GM21526 (cell line): ENCODE data around the gene IQCE.
"Not testable (repeated sequence)": the region's sequence is repeated elsewhere in the genome, so short reads cannot be mapped to it uniquely, and the experiment has no call there.

ENCODE experiments used
- ATAC-seq: cut with Tn5 transposase; IDR thresholded peaks from one replicate; pipeline ENCODE4 v1.9.1; 2021; ENCODE audit warnings: moderate library complexity; ENCODE audit not compliant: unreplicated experiment, low FRiP score

Gene IQCE

DNA sequence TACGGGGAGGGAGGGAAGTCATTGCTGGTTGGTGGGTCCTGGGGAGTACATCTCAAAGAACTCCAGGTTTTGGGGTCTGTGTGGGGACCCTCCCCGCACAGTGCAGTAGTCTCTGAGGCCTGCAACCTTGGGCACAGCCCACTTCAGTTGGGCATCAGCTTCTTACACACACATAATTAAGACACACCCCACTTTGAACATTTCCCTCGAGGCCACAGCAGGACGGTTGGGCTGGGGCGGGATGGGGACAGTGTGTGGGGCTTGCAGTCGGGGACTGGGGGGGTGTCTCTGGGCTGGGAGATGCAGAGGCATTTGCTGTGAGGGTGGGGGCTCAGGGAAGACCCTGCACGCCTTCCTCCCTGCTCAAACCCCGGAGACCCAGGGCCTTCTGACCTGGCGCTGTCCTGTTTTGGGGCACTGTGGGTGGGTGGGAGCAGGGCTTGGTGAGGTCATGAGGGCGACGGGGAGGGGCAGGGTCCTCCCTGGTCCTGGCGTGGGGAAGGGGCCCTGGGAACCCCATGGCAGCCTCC, 38.0 kb upstream of the IQCE start:
- no peak for ATAC-seq

DNA sequence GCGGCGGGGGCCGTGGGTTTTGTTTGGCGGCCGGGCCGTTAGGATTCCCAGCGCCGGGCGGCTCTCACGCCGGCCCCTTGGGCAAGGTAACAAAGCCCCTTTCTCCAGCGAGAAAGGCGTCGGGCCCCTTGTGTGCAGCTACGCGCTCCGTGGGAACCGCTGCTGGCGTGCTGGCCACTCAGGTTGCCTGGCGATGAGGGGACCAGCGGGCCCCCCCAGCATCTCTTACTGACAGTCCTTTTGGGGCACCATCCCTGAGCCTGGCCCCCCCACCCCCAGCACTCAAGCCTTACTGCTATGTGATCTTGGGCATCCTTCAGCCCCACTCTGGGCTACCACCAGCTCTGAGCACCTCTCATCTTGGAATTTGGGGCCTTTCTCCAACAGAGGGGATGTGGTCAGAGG, 37.4 kb upstream of the IQCE start:
- no peak for ATAC-seq

DNA sequence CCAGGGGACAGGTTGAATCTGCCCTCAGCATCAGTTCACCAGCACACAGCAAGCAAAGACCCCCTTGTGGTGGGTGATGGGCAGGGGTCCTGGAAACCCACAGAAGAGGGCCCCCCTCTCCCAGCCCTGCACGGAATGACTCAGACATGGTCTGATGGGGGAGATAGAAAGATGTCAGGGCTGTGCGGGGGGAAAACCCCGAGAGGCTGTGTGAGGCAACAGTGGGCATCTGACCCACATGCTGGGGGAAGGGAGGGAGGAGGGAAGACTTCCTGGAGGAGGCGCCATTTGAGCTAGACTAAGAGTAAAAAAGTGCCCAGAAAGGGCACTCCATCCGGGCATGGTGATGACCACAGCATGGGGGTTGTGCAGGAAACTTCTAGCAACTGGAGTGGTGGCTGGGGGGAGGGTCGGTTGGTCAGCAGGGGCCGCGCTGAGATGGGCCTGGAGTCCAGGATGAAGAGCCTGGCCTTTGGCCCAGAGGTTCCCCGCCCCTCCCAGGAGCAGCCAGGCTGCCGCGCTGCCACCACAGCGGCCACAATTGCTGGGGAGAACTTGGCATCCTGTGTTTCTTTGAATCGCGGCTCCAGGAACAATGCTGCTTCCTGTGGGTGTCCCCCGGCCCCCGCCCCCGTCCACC, 36.7 kb upstream of the IQCE start:
- ATAC-seq = no peak

DNA sequence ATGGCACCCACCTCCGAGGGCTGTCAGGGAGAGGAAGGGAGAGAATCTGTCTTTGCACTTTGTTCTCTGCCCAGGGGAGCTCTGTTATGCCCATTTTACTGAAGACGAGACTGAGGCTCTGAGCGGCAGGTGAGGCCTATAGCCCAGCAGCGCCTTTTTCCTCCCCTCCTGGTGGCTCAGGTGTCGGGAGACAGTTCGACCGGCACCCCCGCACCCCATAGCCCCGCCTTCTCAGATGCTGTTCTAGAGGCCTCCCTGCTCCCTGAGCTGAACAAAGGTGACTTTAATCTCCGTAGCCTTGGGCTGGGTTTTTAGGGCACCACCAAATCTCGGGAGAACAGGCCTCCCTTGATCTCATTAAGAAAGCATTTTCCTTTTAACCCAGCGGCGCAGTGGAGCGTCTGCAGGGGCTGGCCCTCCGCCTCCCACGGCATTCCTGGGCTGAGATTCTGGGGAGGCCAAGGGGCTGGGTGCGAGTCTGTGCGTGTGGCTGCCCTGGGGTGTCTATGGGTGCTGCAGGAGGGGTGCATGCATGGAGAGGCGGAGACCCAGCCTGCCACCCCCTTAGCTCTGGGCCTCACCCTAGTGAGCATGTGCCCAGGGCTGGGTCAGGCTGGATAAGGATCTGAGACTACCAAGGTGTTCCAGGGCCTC, 35.9 kb upstream of the IQCE start:
- no peak for ATAC-seq

DNA sequence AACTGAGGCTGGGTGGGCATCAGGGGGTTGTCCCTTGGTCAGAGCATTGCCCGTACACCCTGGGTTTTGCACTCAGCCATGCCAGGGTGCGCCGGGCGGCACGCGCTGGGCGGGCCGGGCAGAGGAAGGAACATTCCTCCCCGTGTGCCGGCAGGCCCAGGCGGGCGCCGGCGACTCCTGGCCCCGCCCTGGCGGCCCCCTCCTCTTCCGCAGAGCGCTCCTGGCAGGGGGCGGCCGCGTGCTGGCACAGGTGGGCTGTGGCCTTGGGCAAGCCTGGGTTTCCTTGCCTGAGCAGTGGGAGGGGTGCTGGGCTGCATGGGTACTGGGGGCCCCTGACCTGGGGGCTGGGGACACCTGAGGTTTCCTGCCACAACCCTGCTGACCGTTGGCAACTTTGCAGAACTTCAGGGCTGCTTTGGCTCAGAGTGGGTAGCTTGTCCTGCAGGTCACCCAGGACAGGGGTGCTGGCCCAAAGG, 35.3 kb upstream of the IQCE start:
- no peak for ATAC-seq

DNA sequence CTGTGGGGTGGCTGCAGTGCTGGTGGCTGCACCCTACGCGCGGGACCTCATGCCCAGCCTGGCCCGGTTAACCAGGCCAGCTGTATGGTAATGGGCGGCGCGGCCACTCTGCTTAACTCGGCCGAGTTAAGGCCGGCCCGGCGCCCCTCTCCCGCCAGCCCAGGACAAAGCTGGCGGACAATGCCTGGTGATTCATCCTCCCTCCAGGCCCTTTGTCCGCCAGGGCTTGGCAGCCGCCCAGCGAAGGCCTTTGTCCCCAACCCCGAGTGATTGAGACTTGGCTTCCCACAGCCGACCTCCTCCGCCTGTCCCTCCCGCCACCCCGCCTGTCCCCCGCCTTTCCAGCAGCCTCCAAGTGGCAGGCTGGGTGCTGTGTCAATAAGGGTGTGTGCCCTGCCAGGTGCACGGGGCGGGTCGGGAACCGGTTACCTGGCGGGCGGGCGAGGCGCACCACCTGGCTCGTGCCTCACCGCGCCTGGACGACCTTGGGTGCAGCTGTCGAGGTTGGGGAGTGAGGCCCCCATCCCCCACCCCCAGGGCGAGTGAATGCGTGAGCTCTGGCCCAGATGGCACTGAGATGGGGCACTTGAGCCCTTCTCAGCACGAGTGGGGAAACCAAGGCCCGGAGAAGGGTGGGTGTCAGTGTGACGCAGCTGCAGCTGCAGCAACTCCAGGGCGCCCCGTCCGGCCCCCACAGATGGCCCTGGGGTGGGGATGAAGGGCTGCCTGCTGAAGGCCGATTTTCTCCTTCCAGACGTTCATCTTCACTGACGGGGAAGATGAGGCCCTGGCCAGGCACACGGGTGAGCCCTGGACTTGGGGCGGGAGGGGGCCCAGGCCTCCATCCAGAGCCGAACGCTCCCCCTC, 34.6 kb upstream of the IQCE start:
- ATAC-seq = no peak

DNA sequence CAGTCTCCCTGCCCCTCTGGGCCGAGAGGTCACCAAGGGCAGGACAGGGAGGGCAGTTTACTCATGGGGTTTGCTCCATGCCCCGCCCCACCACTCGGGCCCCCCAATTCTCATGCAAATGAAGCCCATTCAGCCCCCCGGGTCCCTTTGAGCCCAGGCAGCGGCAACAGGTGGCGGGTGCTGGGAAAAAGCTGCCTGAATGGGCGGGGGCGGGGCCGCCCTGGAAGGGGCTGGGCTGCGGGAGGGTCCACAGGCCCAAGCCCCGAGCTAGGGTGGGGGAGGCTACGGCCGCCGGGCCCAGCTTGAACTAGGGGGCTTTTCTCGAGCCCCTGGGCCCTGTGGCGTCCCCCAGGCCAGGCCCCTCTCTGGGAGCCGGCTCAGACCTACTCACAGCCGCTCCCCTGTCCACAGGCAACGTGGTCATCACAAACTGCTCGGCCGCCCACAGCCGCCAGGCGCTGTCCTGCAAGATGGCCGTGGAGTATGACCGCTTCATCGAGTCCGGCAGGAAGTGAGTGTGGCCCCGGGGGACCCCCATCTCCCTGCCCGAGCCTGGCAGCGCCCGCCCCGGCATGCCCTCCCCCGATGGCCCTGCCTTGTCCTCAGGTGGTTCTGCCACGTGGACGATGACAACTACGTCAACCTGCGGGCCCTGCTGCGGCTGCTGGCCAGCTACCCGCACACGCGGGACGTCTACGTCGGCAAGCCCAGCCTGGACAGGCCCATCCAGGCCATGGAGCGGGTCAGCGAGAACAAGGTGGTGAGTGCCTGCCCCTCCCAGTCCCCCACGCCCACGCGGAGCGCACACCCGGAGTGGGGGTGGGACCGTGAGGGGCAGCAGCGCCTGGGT, 33.7 kb upstream of the IQCE start:
- no peak for ATAC-seq

DNA sequence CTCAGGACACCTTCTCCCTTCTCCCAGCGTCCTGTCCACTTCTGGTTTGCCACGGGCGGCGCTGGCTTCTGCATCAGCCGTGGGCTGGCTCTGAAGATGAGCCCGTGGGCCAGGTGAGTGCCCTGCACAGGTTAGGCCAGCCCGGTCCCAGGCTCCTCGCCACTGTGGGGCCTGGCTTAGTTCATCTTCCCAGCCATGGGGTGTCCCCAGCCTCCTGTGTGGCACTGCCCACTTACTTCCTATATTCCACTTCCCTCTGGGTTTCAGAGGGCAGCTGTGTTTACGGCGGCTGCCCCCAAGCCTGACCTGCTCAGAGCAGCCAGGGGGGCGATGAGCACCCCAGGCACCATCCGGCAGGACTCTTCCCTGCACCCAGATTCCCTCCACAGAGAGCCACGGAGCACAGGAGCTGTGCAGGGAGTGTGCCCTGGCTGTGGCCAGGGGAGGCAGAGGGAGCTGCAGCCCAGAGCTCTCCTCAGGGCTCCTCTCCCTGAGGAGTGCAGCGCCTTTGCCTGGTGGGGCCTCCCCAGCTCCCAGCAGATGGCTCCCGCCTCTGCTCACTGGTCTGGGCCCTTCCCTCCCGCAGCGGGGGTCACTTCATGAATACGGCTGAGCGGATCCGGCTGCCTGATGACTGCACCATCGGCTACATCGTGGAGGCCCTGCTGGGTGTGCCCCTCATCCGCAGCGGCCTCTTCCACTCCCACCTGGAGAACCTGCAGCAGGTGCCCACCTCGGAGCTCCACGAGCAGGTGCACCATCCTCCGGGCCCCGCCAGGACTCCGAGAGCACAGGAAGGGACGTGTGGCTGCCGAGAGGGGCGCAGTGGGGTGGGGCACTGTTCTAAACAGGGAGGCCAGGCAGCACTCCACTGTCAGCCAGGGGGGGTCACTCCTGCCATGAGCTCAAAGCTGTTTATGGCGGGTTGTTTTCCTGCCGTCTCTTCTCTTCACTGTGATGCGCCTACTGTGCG, 32.8 kb upstream of the IQCE start:
- no peak for ATAC-seq

DNA sequence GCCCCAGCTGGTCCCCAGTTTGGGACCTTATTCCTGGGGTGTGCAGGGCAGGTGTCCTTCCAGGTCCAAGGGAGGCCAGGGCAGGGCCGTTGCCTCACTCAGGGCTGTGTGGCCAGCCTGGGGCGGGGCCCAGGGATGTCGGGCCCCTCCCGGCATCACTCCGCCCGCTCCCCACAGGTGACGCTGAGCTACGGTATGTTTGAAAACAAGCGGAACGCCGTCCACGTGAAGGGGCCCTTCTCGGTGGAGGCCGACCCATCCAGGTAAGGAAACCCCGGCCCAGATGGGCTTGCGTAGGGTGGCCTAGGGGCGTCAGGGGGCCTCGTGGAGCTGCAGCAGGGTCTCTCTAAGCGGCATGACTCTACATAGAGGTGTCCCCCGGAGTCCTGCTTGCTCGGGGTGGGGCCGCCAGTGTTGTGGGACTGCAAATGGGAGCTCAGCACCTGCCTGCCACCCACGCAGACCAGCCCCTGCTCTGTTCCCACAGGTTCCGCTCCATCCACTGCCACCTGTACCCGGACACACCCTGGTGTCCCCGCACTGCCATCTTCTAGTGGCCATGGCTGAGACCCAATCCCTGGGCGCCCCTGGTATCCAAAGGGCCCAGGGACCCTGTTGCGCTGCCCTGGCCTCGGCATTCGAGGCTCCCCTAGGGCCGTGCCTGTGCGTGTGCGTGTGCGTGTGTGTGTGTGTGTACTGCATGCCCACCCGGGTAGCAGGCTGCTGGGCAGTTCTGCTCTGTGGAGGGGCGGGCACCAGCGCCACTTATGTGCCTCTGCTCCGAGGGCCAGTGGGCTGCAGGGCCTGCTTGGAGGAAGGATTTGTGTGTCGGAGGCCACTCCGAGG, 31.9 kb upstream of the IQCE start:
- ATAC-seq = no peak

DNA sequence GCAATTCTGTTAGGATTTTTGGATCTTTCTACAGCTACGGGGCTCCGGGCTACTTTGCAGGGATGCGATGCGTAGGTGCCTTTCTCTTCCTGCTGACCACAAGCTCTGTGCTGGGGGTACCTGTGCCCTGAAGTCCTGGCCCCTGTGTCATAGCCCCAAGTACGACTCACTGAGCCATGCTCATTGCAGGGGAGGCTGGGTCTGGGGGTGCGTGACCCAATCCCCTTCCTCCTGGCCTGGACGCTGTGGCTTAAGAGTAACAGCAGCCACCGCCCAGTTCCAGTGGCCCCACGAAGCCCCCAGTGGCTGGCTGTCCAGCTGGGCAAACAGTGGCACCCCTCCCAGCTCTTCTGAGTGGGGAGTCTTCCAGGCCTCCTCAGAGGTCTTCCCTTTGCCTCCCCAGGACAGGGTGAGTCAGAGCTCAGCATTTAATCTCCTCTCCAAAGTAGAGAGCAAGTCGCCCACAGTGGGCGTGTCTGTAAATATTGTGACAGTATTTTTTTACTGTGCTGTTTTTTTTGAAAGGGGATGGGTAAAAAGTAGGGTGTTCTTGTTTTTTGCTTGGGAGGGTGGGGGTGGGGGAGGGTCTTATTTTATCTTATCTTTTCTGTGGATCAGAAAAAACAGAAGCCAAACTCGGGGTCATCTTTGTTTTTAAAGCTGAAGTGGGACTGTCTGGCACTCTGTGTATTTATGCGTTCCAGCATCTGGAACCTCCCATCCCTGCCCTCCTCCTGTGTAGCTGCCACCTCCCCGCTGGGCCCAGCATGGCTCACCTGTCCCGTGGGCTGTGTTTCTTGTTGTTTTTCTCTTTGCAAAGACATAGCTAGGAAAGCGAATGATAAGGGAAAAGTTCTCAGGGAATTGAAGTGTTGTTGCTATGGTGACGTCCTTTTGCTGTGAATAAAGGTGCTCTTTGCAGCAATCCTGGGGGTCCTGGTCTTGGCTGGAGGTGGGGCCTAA, 31.0 kb upstream of the IQCE start:
- ATAC-seq = no peak

DNA sequence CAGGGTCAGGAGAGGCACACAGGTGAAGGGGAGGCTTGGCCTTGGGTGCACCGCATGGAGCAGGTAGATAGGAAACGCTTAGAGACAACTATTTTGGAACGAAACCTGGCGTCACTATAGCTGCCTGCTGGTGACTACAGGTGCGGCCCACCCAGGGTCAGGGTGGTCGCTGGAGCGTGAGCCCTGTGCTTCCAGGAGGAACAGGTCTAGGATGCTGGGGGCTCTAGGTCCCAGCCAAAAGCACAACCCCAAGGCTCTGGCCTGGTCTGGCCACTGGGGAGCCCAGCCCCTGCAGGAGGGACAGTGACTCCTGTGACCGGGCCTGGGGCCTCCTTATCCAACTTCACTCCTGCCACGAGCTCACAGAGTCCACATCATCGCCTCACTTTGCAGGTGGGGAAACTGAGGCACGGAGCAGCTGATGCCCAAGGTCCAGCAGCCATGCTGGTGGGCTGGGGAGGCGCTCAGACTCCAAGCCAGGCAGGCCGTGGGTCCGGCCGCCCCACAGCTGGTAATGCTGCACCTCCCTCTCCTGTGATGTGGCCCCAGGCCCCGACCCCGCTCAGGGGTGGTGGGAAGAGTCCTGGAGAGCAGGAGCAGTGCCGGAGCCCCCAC, 30.2 kb upstream of the IQCE start:
- ATAC-seq = no peak

DNA sequence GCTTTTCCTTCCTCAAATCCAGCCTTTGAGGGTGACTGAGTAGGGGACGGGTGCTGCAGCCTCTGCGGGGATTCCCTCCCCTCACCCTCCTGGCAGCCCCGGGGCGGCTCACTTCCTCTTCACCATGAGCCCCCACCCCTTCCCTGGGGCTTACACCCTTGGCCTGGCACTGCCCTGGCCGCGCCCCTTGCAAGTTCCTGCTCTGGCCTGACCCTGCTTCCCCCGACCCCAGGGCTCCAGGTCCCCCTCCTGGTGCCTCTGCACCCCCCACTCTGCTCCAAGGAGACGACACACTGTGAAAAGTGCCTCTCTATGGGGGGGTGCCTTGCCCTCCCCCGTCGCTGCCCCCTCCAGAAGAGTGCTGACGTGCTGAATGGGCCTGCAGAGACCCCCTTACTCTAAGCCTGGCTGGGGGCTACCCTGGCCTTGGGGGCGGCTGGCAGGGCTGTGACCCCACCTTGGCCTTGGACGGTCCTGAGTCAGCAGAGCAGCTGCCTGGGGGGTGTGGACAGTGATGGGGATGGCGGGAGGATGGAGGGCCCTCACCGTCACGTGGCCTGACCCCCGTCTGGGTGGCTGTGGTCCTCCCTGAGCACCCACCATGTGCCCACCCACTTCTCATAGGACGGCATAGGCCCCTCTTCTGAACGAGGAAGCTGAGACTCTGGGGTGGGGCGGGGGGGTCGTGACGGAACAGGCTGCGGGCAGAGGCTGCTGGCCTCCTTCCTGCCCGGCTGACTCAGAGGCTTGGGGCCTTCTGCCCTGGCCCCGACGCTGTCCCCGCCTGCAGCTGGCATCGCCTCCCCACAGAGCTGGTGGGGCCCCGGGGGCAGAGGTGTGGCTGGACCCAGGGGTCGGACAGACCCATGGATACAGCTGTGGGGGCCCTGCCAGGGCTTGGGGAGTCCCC, 29.4 kb upstream of the IQCE start:
- ATAC-seq = no peak

DNA sequence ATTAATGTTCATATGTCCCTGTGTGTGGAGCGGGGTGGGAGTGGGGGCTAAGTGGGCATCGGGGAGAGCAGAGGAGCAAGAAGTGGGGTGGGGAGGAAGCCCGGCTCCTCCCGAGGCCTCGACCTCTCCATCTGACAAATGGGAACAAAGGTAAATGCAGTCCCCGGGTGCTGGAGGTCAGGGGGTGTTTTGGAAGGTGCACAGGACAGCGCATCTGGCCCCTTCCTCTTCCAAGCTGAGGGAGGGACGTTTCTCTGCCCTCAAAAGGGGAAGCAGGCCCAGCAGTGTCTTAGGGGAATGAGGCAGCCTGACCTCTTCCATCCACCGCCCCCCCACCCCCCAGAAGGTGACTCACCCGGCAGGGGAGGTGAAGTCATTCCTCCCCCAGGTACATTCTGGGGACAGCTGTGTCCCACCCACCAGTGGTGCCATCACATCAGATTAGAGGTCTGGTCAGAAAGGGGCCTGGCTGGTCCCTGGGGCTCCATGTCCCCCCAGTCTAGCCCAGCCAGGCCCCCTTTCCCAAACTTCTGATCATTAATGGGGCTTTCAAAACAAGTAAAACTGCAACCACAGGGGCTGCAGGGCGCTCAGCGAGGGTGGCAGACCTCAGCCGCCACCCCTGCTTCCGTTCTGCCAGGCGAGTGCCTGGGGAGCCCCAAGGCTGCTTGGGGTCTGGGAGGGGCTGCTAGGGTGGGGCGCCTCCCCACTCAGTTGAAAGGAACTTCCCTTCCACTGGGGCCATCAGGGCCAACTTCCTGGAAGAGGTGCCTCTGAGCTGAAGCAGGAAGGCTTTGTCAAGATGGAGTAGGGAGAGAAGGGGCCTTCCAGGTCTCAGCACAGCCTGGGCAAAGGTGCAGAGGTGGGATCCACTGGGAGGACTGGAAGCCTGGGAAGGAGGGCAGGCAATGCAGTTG, 28.4 kb upstream of the IQCE start:
- ATAC-seq = no peak

DNA sequence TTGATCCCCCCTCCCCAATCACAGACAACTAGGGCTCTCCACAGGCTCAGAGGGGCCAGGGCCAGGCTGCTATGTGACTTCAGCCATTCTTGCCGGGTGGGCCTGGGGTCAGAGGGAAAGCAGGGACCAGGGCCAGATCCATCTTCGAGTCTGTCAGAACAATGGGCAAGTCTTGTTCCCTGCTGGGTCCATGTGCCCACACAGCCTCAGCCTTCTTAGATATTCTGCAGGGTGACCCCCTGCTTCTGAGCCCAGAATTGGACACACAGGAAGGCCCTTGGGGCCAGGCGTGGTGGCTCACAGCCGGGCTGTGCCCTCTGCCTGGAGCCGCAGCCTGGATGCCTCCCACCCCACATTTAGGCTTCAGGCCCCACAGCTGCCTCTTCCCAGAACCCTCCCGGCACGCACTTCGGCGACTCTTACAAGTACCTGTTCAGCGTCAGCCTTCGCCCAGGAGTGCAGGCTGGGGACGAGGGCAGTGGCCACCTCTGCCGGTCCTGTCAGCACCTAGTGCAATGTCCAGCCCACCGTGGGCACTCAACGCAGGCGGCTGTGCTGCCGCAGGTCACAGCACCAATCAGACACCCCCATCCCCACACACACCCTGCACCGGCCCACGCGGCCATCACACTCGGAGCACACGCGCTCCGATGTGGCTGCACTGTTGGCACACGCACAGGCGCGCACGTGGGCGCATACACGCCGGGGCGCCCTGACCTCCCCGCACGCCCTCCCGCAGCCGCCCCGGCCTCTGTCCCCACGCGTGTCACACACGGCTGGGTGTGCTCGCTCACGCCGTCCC, 27.6 kb upstream of the IQCE start:
- not testable (repeated sequence) for ATAC-seq
